ENCODE measurements around the gene SLC9A9.

Gene SLC9A9

DNA sequence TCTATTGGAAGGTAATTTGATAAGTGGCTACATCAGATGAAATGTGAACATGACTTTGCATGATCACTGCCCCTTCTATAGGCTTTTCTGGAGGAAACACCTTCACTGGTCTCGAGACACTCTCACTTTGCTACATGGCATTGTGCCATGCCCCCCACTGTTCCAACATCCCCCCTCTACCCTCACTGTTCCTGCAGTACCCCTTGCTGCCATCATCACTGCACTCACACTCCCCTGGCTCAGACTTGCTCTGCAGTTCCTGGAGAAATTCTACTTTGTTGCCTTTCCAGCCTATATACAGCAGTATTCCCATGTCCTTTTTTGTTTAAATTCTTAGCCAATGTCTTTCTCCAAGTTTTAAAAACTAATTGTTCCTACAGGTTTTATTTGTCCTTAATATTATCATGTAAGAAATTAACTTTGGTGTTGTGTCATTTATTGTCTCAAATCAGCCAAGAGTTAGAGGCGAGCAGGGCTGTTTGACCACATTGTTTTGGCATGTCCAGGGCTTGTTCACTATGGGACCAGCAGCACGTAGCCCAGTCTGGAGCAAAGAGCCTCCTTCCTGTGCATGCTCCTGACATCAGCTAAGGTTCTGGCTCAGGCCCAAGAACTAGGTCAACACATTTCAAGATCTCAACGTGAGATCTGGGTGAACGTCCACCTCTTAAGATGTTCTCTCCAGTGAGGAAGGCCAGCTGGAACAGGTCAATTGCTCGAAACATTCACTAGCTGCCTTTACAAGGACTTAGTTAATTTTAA is 246.4 kb downstream of the SLC9A9 start:
- no peak overlapping the region for H3K9ac ChIP-seq (ENCODE audit: low read depth, low read length)
- no peaks in the 10 kb centered on the region for H3K9me3 ChIP-seq (ENCODE audit: control insufficient read depth, insufficient read depth, low read length)
- H3K4me1 ChIP-seq (ENCODE audit: insufficient read depth, low read length) = peaks cover 24% of the 10 kb centered on the region
- no peaks in the 10 kb centered on the region for H3K36me3 ChIP-seq (ENCODE audit: insufficient read depth, low read length)

DNA sequence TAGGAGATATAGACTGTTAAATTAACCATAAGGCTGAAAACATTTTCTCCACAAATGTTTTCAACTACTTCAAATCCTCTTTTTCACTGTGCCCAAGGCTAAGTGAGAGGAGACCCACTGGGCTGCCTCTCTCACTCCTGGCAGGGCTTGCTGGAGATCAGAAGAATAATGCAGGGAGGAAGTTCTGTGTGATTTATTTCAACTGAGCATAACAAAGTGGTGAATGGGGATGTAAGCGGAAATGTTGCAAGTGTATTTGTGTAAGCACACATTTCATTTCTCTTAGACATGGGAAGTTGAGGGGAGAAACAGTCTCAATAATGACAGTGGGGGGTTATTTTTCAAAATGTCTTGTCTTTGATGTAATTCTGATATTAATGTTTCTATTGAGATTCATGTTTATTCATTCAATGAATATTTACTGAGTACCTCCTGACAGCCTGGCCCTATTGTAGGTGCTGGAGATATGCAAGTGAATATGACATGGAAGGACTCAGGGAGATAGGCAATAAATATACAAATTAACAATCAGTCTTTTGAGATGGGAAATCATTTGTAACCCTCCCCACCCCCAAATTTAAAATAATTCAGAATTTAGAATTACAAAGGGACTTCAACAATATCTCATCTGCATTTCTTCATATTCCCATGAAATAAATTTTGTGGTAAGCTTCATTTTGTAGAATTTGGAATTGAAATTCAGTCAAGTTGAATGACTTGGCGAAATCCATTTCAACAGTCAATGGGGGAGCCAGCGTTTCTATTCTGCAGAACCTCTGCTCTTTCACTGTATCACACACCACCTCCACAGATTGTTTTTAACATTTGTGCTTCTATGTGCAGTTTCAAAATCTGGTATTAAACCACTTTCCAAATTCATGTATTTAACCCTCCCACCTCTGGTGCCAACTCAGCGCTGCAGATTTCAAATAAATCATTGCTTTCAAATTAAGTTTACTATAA is 247.2 kb downstream of the SLC9A9 start:
- H3K4me1 ChIP-seq (ENCODE audit: insufficient read depth, low read length) = peaks cover 24% of the 10 kb centered on the region
- H3K9me3 ChIP-seq (ENCODE audit: control insufficient read depth, insufficient read depth, low read length) = no peaks in the 10 kb centered on the region
- H3K36me3 ChIP-seq (ENCODE audit: insufficient read depth, low read length) = no peaks in the 10 kb centered on the region
- H3K9ac ChIP-seq (ENCODE audit: low read depth, low read length) = no peak overlapping the region

DNA sequence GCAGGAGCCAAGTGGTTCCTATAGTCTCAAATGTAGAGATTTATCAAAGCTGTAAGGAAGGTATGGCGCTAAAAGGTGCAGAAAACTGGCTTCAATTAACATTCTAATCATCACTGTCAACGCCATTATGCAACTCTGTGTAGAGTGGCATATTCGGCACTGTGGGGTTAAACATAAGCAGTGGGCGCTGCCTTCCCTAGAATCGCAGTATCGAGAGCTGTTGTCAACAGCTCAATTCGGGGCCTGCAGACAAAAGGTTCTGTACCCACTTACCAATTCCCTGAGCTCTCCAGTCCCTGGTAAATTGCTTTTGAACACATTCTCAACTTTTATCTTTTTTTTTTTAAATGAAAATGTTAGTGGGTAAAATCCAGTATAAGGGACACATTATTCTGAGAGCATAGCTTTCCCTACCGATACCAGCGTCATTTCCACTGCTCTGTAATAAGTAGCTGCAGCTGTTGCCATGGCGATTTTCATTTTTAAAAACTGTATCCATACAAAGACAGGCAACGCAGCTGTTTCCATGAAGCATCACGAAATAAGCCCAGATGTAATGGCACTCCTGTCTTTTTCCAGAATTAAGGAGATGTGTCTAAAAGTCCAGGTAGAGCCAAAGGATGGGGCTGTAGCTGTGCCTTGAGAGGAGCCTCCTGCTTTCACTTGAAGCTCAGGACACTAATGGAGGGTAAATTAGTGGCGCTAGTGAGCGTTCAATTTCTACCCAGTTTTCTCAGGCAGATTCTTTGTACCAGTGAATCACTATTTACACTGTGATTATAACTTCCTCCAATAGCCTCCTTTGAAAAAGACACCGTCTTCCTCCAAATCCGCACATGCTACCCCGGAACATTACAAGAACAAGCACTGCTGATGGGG is 250.3 kb downstream of the SLC9A9 start:
- Histone ChIP-seq H3K4me1 (ENCODE audit: insufficient read depth, low read length) (peaks cover 24% of the 10 kb centered on the region), H3K9ac (ENCODE audit: low read depth, low read length) (no peak overlapping the region), H3K9me3 (ENCODE audit: control insufficient read depth, insufficient read depth, low read length) (no peaks in the 10 kb centered on the region), H3K36me3 (ENCODE audit: insufficient read depth, low read length) (no peaks in the 10 kb centered on the region)

DNA sequence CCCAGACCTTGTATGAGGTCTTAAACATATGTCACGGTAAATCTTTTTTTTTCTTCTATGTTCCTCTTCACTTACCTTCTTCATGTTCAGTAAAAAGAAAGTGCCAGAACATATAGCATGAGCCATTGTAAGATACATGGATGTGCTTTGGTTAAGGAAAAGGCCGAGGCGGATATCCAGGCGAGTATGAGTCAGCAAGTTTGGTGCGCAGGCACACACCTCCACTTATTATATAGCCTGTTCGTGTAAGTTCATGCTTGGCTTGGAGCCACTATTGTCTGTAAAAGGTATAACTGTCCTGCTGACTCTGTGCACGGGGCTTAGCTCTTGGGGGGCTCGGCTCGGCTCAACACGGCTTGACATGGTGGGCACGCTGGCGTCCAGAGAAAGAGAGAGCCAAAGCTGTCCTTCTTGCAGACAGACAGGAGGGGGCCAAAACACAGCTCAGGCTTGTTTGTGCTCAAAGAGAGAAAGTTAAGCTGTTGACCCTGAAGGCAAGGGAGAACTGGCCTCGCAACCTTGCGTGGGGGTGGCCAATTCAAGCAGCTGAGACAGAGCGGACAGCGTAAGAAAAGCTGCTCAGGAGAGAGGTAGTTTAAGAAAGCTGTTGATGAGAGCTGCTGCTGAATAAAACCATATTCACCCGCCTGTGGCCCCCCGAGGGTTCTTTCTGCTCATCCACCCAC is 251.2 kb downstream of the SLC9A9 start:
- no peak overlapping the region for H3K9ac ChIP-seq (ENCODE audit: low read depth, low read length)
- no peaks in the 10 kb centered on the region for H3K36me3 ChIP-seq (ENCODE audit: insufficient read depth, low read length)
- H3K4me1 ChIP-seq (ENCODE audit: insufficient read depth, low read length) = peaks cover 24% of the 10 kb centered on the region
- H3K9me3 ChIP-seq (ENCODE audit: control insufficient read depth, insufficient read depth, low read length) = no peaks in the 10 kb centered on the region

DNA sequence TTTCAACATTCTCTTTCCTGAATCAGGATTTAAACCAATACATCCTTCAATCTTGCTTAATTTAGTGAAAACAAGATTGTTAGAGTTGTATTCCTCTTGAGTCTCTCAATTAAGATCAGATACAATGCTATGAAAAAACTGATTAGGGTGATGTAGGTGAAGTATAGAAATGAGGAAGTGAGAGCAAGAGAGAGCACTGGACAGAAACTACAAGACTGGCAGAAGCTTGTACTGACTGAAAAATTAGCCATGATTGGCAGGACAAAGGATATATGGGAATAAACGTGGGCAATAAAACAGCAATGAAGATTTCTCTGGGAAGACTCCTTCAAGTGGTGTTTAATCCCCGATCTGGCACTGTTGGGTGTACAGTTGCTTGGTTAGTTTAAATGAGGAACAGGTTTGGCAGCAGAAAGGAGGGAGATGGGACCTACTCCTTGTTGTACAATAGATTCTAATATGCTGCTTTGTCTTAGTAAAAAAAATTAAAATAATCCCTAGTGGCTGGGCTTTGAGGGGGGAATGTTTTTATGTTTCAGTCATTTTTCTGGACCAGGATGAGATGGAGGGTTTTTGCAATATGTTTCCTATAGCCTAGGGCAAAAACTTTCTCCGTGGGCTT is 252.7 kb downstream of the SLC9A9 start:
- peaks cover 13% of the 10 kb centered on the region for H3K4me1 ChIP-seq (ENCODE audit: insufficient read depth, low read length)
- H3K9me3 ChIP-seq (ENCODE audit: control insufficient read depth, insufficient read depth, low read length) = no peaks in the 10 kb centered on the region
- no peak overlapping the region for H3K9ac ChIP-seq (ENCODE audit: low read depth, low read length)
- H3K36me3 ChIP-seq (ENCODE audit: insufficient read depth, low read length) = no peaks in the 10 kb centered on the region

DNA sequence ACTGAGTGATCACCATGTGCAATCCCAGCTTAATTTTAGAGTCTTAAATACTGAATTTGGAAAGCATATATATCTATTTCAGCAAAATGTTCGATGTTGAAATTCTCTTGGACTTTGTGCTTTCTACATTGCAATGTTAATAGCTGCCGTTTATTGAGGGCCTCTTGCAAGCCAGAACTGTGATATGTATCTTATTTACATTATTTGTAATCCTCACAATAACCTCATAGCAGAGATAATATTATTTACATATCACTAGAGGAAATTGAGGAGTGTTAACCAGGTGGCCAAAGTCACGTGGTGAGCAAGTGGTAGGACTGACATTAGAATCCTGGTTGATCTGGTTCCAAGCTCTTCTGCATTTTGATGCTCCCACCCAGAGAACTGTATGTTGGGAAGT is 254.1 kb downstream of the SLC9A9 start:
- H3K4me1 ChIP-seq (ENCODE audit: insufficient read depth, low read length) = peaks cover 10% of the 10 kb centered on the region
- H3K9ac ChIP-seq (ENCODE audit: low read depth, low read length) = no peak overlapping the region
- H3K36me3 ChIP-seq (ENCODE audit: insufficient read depth, low read length) = no peaks in the 10 kb centered on the region
- H3K9me3 ChIP-seq (ENCODE audit: control insufficient read depth, insufficient read depth, low read length) = no peaks in the 10 kb centered on the region

DNA sequence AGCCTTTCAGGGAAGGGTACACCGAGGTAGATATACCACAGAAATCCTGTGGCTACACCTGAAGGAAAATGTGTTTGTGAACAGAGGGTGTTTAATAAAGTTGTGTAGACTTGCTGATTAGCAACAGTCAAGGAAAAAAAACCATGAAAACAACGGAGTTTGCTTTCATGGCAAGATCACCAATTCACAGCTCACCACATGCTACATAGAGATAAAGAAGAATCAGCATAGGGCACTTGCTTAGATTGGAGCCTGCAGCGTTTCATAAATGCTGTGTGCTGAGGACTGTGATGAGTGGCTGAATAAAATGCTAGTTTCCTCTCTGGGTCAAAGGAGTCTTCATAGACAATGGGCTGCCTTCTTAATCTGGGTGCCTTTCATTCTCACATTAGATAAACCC is 257.6 kb downstream of the SLC9A9 start:
- Histone ChIP-seq H3K9ac (ENCODE audit: low read depth, low read length) (no peak overlapping the region), H3K9me3 (ENCODE audit: control insufficient read depth, insufficient read depth, low read length) (no peaks in the 10 kb centered on the region), H3K36me3 (ENCODE audit: insufficient read depth, low read length) (no peaks in the 10 kb centered on the region), H3K4me1 (ENCODE audit: insufficient read depth, low read length) (no peaks in the 10 kb centered on the region)

DNA sequence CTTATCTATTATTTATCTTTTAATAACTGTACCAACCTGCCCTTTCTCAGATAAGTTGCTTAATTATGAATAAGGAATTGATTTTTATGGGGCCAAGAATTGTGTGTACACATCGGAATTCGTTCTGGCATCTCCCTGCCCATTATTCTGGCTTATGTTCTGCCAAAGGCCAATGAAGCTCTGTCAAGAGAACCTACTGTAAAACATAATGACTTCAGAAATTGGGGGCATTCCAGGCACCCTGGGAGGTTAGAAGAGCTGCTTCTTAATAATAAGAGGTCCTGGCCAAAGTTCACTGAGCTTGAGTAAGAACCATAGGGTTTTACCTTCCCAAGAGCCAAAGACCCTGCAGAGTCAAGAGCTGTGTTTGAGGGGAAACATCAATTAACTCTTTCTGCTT is 261.7 kb downstream of the SLC9A9 start:
- no peak overlapping the region for H3K9ac ChIP-seq (ENCODE audit: low read depth, low read length)
- H3K36me3 ChIP-seq (ENCODE audit: insufficient read depth, low read length) = no peaks in the 10 kb centered on the region
- no peaks in the 10 kb centered on the region for H3K9me3 ChIP-seq (ENCODE audit: control insufficient read depth, insufficient read depth, low read length)
- H3K4me1 ChIP-seq (ENCODE audit: insufficient read depth, low read length) = no peaks in the 10 kb centered on the region

DNA sequence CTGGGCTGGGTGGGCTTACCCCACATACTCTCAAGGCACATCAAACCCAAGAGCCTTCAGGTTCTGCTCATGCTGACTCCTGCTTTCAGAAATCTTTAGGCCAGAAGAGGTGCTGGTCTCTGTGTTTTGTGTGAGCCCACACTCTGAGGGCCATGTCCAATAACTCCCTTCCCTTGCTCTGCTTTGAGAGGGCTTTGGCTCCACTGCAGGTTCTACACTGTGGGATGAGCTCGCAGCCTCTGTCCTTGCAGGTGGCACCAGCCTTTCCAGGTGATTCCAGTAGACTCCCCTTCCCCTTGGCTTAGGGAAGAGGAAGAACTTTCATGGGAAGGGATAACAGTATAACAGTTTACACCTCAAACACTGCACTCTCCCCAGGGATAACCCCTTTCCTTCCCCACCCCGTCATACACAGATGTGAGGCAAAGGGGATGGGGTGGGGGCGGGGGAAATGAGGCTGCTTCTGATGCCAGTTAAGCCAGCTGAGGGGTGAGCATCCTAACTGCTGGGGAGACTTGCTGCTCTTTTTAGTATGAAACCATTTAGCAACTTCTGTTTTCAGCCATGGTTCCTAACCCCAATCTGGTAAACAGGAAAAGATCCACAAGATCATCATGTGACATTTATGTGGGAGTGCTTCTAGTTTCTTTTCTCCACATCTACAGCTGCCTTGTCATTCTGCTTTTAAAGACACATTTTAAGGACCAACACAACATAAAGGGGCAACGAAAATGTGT is 262.4 kb downstream of the SLC9A9 start:
- Histone ChIP-seq H3K36me3 (ENCODE audit: insufficient read depth, low read length) (no peaks in the 10 kb centered on the region), H3K9ac (ENCODE audit: low read depth, low read length) (no peak overlapping the region), H3K4me1 (ENCODE audit: insufficient read depth, low read length) (no peaks in the 10 kb centered on the region), H3K9me3 (ENCODE audit: control insufficient read depth, insufficient read depth, low read length) (no peaks in the 10 kb centered on the region)

DNA sequence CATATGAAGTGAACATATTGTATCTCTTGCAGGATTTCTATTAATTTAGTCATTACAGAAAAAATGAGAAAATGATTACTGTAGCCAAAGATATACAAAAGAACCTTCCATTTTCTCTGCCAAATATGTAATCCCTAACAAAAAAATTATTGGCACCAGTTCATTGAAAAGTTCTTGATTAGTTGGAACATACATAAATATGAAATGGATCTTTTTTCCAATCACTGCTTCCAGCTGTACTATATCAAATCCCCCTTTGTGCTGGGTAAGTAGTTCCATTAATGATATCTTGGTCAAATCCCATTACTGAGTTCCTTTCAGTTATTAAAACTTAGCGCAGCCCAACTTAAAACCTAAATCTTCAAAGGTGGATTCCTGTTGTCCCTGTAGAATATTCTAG is 263.8 kb downstream of the SLC9A9 start:
- no peaks in the 10 kb centered on the region; the same call in 1 of the 2 replicates for H3K4me1 ChIP-seq (ENCODE audit: insufficient read depth, low read length)
- no peaks in the 10 kb centered on the region for H3K36me3 ChIP-seq (ENCODE audit: insufficient read depth, low read length)
- no peak overlapping the region for H3K9ac ChIP-seq (ENCODE audit: low read depth, low read length)
- H3K9me3 ChIP-seq (ENCODE audit: control insufficient read depth, insufficient read depth, low read length) = no peaks in the 10 kb centered on the region

DNA sequence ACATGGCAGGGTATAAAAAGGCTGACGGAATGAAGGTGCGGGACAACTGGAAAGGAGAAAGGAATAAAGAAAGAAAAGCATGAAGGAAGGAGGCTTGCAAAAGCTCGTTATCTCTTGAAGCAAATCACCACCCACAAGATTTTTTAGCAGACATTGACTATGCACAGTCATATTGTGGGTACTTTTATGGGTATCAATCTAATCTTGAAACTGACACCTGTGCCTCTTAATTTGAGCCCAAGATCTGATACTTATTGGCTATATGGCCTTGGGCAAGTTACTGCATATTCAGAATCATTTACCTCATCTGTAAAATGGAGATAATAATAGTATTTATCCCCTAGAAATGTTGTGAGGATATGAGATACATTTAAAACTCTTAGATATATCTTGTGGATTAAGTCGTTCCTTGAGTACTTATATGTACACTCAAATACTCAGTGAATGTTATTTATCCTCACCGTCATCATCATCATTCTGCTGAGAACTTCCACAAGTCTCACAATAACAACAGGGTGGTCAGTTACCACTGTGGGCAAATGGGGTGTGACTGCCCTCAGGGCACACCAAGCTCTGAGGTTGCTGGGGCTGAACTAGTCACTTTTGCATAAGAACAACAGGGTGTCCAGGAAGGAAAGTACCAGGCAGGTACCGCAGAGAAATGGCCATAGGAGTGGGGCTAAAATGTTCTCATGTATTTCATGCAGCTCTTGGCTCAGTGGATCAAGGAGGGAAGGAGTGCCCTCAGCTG is 266.1 kb downstream of the SLC9A9 start:
- H3K4me1 ChIP-seq (ENCODE audit: insufficient read depth, low read length) = no peaks in the 10 kb centered on the region; the same call in 1 of the 2 replicates
- no peaks in the 10 kb centered on the region for H3K36me3 ChIP-seq (ENCODE audit: insufficient read depth, low read length)
- no peaks in the 10 kb centered on the region for H3K9me3 ChIP-seq (ENCODE audit: control insufficient read depth, insufficient read depth, low read length)
- no peak overlapping the region for H3K9ac ChIP-seq (ENCODE audit: low read depth, low read length)

DNA sequence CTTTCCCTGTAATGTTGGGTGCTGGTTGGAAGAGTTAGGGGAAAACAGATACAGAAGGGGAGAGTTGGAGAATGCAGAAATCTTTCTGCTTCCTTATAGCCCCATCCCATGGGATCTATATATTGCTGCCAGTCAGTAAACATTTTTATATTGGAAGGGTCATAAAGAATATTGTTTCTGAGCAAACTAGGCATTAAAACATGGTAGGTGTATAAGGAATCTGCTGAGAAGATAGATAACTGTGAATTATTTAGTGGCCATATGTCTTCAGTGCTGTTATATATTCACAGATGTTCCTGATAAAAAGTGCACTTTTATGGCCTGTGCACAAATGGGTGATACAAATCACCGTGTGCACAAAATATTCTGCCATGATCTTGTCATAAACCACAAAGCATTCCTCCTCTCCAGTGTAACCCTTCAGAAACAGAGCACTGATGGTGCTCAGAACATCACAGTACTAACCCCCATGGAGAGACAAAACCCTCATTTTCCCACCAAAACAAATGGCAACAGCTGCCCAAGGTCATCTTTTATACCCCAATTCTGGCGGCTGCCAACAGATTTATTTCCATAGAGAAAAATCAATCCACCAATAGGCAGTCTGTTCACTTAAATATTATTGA is 269.3 kb downstream of the SLC9A9 start:
- no peaks in the 10 kb centered on the region for H3K36me3 ChIP-seq (ENCODE audit: insufficient read depth, low read length)
- no peak overlapping the region for H3K9ac ChIP-seq (ENCODE audit: low read depth, low read length)
- no peaks in the 10 kb centered on the region for H3K9me3 ChIP-seq (ENCODE audit: control insufficient read depth, insufficient read depth, low read length)
- H3K4me1 ChIP-seq (ENCODE audit: insufficient read depth, low read length) = no peaks in the 10 kb centered on the region; the same call in 1 of the 2 replicates
